Activated T-cell treated with anti-CD3 and anti-CD28 coated beads for 4 hours (primary cell): ENCODE results near the gene SLC16A10.

Experiments
- DNase-seq: peaks from one replicate; pipeline ENCODE4 v3.0.0-alpha.2; 2020

Gene SLC16A10

GRCh38 chr6:111266276-111266675 lies 179.0 kb downstream of the SLC16A10 start:
- DNase-seq = no peak

GRCh38 chr6:111267764-111268333 lies 180.5 kb downstream of the SLC16A10 start:
- DNase-seq = no peak

GRCh38 chr6:111269401-111269970 lies 182.2 kb downstream of the SLC16A10 start:
- DNase-seq = no peak

GRCh38 chr6:111270121-111270520 lies 182.8 kb downstream of the SLC16A10 start:
- DNase-seq = no peak

GRCh38 chr6:111274593-111275217 lies 187.4 kb downstream of the SLC16A10 start:
- no peak for DNase-seq

GRCh38 chr6:111276335-111276734 lies 189.0 kb downstream of the SLC16A10 start:
- DNase-seq = no peak

GRCh38 chr6:111276736-111277135 lies 189.4 kb downstream of the SLC16A10 start:
- DNase-seq = no peak

- no peak for DNase-seq
These were observed 190.5 kb downstream of the SLC16A10 start for GRCh38 chr6:111277819-111278218.

- DNase-seq = no peak
These were observed 191.4 kb downstream of the SLC16A10 start for GRCh38 chr6:111278731-111279130.

- DNase-seq = no peak
These were observed 193.2 kb downstream of the SLC16A10 start for GRCh38 chr6:111280445-111280955.
